ENCODE results near the gene KBTBD12. TPM values are rescaled to one million over a fixed set of nuclear protein-coding genes. Genes with fewer than 3 reads are reported as not detected.

KBTBD12 gene
- total RNA-seq, 3 donors from 2014 or later (not counting 1 experiment from before 2014, with no cell fraction given), result 0.12 TPM; not detected in 2

DNA sequence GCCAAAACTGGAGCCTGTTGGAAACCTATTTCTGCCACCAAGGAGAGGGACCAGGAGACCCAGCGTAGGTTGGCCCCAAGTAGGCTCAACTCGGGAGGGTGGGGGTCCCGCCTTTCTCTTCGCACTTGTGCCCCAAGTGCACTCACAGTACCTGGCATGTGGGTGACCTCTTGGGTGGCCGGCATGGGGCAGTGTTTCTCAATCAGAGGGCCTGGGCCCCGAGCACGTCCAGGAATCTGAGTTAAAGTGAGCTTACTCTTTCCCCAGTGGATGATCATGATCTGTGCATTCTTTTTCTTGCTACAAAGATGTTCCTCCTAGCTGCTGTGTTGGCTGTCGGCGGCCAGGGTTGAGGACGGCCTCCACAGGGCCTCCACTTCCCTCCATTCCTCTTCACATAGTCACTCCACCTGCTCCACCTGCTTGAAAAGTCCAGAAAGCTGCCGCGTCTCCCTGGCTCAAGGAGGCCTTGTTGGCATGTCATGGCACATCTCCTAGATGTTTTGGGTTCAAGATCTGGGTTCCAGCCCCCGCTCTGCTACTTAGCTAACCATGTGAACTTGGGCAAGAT lies 70.7 kb downstream of the KBTBD12 start:
- intact Hi-C loops (cut with micrococcal nuclease), result no loop called here
- H3K9me3 ChIP-seq (ENCODE audit: control insufficient read depth, insufficient read depth, low read length), result no peaks in the 10 kb centered on the region
- DNase-seq (no peak), ATAC-seq (no peak)
- H3K4me3 ChIP-seq (ENCODE audit: low read length), result no peak overlapping the region
- H3K27me3 Mint-ChIP-seq (ENCODE audit: low read depth in 2 of 2), result peaks cover 0 to 5% of the 10 kb centered on the region in 2 donors
- no peaks in the 10 kb centered on the region for H3K36me3 ChIP-seq (ENCODE audit: control insufficient read depth, insufficient read depth, low read length)
- H3K36me3 Mint-ChIP-seq, result no peaks in the 10 kb centered on the region
- H3K27ac Mint-ChIP-seq, result no peak overlapping the region
- WGBS (ENCODE audit: insufficient coverage), result 91% methylated on average over 13 of the region's 13 CpGs
- H3K4me3 Mint-ChIP-seq, result no peak overlapping the region
- no peaks in the 10 kb centered on the region for H3K4me1 Mint-ChIP-seq
- H3K9me3 Mint-ChIP-seq, result no peaks in the 10 kb centered on the region
- TF ChIP-seq CTCF (IDR thresholded peaks at IDR 0.05), result no peak
- H3K4me1 ChIP-seq (ENCODE audit: control insufficient read depth, insufficient read depth, low read length), result no peaks in the 10 kb centered on the region
- H3K27me3 ChIP-seq (ENCODE audit: control insufficient read depth, insufficient read depth, low read length), result no peaks in the 10 kb centered on the region
- no peak overlapping the region for H3K27ac ChIP-seq (ENCODE audit: low read length)

GRCh38 chr3:127986803-127987202 lies 71.8 kb downstream of the KBTBD12 start:
- H3K27ac Mint-ChIP-seq, result no peak overlapping the region

DNA sequence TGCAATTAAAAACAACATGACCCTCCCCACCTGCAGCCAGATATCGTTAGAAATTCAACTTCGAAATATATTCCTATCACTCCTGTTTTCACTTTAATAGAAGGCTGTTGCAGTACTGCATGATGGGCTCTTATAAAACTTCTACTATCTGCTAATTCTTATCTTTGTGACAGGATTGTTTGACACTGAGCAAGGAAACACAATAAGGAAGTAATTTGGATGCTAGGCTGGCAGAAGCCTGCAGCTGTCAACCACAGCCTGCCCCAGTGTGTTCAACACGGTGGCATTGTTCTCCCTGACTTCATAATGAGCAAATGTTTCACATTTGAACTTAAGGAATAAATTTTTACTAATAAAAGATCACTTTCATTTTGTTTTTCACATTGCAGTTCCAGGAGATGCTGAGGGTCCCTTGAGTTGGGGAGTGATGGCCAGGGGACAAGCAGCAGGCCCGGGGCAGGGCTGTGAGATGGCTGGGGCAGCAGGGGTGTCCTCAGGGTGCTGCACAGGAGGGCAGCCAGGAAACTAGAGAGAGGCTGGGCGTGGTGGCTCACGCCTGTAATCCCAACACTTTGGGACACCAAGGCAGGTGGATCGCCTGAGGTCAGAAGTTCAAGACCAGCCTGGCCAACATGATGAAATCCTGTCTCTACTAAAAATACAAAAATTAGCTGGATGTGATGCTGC lies 72.4 kb downstream of the KBTBD12 start:
- ATAC-seq, result no peak
- Histone ChIP-seq H3K9me3 (ENCODE audit: control insufficient read depth, insufficient read depth, low read length) (no peaks in the 10 kb centered on the region), H3K27me3 (ENCODE audit: control insufficient read depth, insufficient read depth, low read length) (no peaks in the 10 kb centered on the region), H3K4me3 (ENCODE audit: low read length) (no peak overlapping the region), H3K4me1 (ENCODE audit: control insufficient read depth, insufficient read depth, low read length) (no peaks in the 10 kb centered on the region), H3K27ac (ENCODE audit: low read length) (no peak overlapping the region), H3K36me3 (ENCODE audit: control insufficient read depth, insufficient read depth, low read length) (no peaks in the 10 kb centered on the region)
- no peak for TF ChIP-seq CTCF (IDR thresholded peaks at IDR 0.05)
- intact Hi-C loops (cut with micrococcal nuclease), result no loop called here
- Mint-ChIP-seq H3K27ac (no peak overlapping the region), H3K27me3 (ENCODE audit: low read depth in 2 of 2) (peaks cover 0 to 3% of the 10 kb centered on the region in 2 donors), H3K4me1 (no peaks in the 10 kb centered on the region), H3K36me3 (no peaks in the 10 kb centered on the region), H3K9me3 (no peaks in the 10 kb centered on the region), H3K4me3 (no peak overlapping the region)
- WGBS (ENCODE audit: insufficient coverage), result 69% methylated on average over 7 of the region's 7 CpGs
- no peak for DNase-seq

More at GRCh38 chr3:127986803-127987202, 71.8 kb downstream of the KBTBD12 start:
- Histone ChIP-seq H3K9me3 (ENCODE audit: control insufficient read depth, insufficient read depth, low read length) (no peaks in the 10 kb centered on the region), H3K27me3 (ENCODE audit: control insufficient read depth, insufficient read depth, low read length) (no peaks in the 10 kb centered on the region), H3K27ac (ENCODE audit: low read length) (no peak overlapping the region), H3K36me3 (ENCODE audit: control insufficient read depth, insufficient read depth, low read length) (no peaks in the 10 kb centered on the region), H3K4me3 (ENCODE audit: low read length) (no peak overlapping the region), H3K4me1 (ENCODE audit: control insufficient read depth, insufficient read depth, low read length) (no peaks in the 10 kb centered on the region)
- H3K27me3 Mint-ChIP-seq (ENCODE audit: low read depth in 2 of 2), result peaks cover 0 to 5% of the 10 kb centered on the region in 2 donors
- H3K36me3 Mint-ChIP-seq, result no peaks in the 10 kb centered on the region
- intact Hi-C loops (cut with micrococcal nuclease), result no loop called here
- no peak overlapping the region for H3K4me3 Mint-ChIP-seq
- TF ChIP-seq CTCF (IDR thresholded peaks at IDR 0.05), result no peak
- no peak for ATAC-seq
- no peaks in the 10 kb centered on the region for H3K9me3 Mint-ChIP-seq
- 90% methylated on average over 11 of the region's 11 CpGs for WGBS (ENCODE audit: insufficient coverage)
- no peak for DNase-seq
- no peaks in the 10 kb centered on the region for H3K4me1 Mint-ChIP-seq

Measured in natural killer cell (primary cell).